HCT116 (cell line): ENCODE measurements around the gene ARHGAP31. TPM values are rescaled to one million over a fixed set of nuclear protein-coding genes. Genes with fewer than 3 reads are reported as not detected.

Source experiments
- ATAC-seq: fragments of 200-7000 bp; cut with Tn5 transposase; 2 replicates; pipeline ENCODE4 v1.9.1; 2020; ENCODE audit warnings: mild to moderate bottlenecking, moderate library complexity
- BruUV-seq: library from RNA; stranded (reverse); fragments of 400-500 nt; replicated peaks from 2 replicates; lab custom pipeline; 2021; lab: Mats Ljungman, UMichigan
- CTCF ChIA-PET: fragments of 300-600 bp; sonication (Branson Sonifier 250); formaldehyde crosslinking; loops from one replicate; lab custom pipeline; 2021; ENCODE audit warnings: antibody characterized with exemption; lab: Charles Lee
- POLR2A ChIA-PET: fragments of 300-600, 350-600 bp; sonication (Branson Sonifier 250); formaldehyde crosslinking; loops from one replicate; lab custom pipeline; 2021; ENCODE audit warnings: antibody characterized with exemption; lab: Charles Lee
- RAD21 ChIA-PET, 2 experiments: fragments of 300-600 bp; sonication (Branson Sonifier 250); formaldehyde crosslinking; loops; one replicate each; lab custom pipeline; 2023; ENCODE audit warnings: low total read pairs in 2 of 2; ENCODE audit not compliant: uncharacterized antibody in 2 of 2, unreplicated experiment in 2 of 2, low non-redundant PET in 1 of 2; lab: Charles Lee
- DNase-seq: peaks from one replicate; pipeline ENCODE4 v3.0.0-alpha.2; 2010; ENCODE audit warnings: low read depth, low spot score
- H2AFZ ChIP-seq: fragments of 200-600 bp; shearing (Covaris generic), sonication (generic); 2 replicates; pipeline ENCODE4 v1.6.1; 2017; ENCODE audit warnings: low read depth, mixed run types, mixed read lengths, antibody characterized with exemption, low read length; ENCODE audit not compliant: poor library complexity, severe bottlenecking
- H3K27ac ChIP-seq: 2 replicates; pipeline ENCODE4 v1.5.1; 2012; ENCODE audit warnings: low read depth, low read length
- H3K27me3 ChIP-seq: fragments of 200-600 bp; sonication (generic); 2 replicates; pipeline ENCODE4 v1.6.1; 2016; ENCODE audit warnings: mixed run types, low read length, mixed read lengths; ENCODE audit not compliant: insufficient read depth
- H3K36me3 ChIP-seq, 2 experiments: fragments of 200-500 bp in 1 of 2; fragments of 200-600 bp in 1 of 2; sonication (Bioruptor generic) in 1 of 2; sonication (generic) in 1 of 2; 2 replicates each; pipeline versions ENCODE4 v1.5.1 to v1.6.1; 2014 to 2016; ENCODE audit warnings: low read length in 2 of 2, inconsistent platforms in 1 of 2, mixed read lengths in 1 of 2, mixed run types in 1 of 2; ENCODE audit not compliant: insufficient read depth in 2 of 2, control insufficient read depth in 1 of 2
- H3K4me1 ChIP-seq, 2 experiments: fragments of 200-600 bp in 1 of 2; sonication (generic) in 1 of 2; 2 replicates each; pipeline versions ENCODE4 v1.5.1 to v1.6.1; 2012 to 2017; ENCODE audit warnings: low read length in 2 of 2, inconsistent platforms in 1 of 2, mild to moderate bottlenecking in 1 of 2, mixed read lengths in 1 of 2, mixed run types in 1 of 2, moderate library complexity in 1 of 2; ENCODE audit not compliant: insufficient read depth in 2 of 2, control insufficient read depth in 1 of 2
- H3K4me2 ChIP-seq: fragments of 200-600 bp; sonication (generic); 2 replicates; pipeline ENCODE4 v1.6.1; 2017; ENCODE audit warnings: mixed run types, low read length, mixed read lengths
- H3K4me3 ChIP-seq, 2 experiments: fragments of 200-600 bp in 1 of 2; sonication (generic) in 1 of 2; replicated peaks in 1 of 2; 2 replicates each; pipeline ENCODE4 v1.5.1; 2011 to 2016; ENCODE audit warnings: low read length in 2 of 2, control low read depth in 1 of 2, low read depth in 1 of 2, mild to moderate bottlenecking in 1 of 2, mixed read lengths in 1 of 2, mixed run types in 1 of 2
- H3K79me2 ChIP-seq: fragments of 200-600 bp; sonication (generic); 2 replicates; pipeline ENCODE4 v1.6.1; 2017; ENCODE audit warnings: mild to moderate bottlenecking, mixed run types, low read length, moderate library complexity, mixed read lengths; ENCODE audit not compliant: insufficient read depth
- H3K9ac ChIP-seq: fragments of 200-600 bp; sonication (generic); 2 replicates; pipeline ENCODE4 v1.6.1; 2016; ENCODE audit warnings: low read length, mixed read lengths
- H3K9me2 ChIP-seq: fragments of 200-600 bp; sonication (generic), shearing (Covaris generic); 2 replicates; pipeline ENCODE4 v1.6.1; 2017; ENCODE audit warnings: mixed run types, mild to moderate bottlenecking, moderate library complexity; ENCODE audit not compliant: insufficient read depth
- H3K9me3 ChIP-seq, 2 experiments: fragments of 200-500 bp in 1 of 2; fragments of 200-600 bp in 1 of 2; sonication (Bioruptor generic) in 1 of 2; sonication (generic) in 1 of 2; 2 replicates each; pipeline ENCODE4 v1.6.1; 2014 to 2017; ENCODE audit warnings: low read length in 2 of 2, mixed read lengths in 2 of 2, inconsistent platforms in 1 of 2, low read depth in 1 of 2, mild to moderate bottlenecking in 1 of 2, mixed run types in 1 of 2, moderate library complexity in 1 of 2; ENCODE audit not compliant: control insufficient read depth in 1 of 2, insufficient read depth in 1 of 2
- H4K20me1 ChIP-seq: fragments of 200-600 bp; sonication (generic), shearing (Covaris generic); 2 replicates; pipeline ENCODE4 v1.6.1; 2017; ENCODE audit warnings: mixed run types, mild to moderate bottlenecking, moderate library complexity; ENCODE audit not compliant: insufficient read depth
- CEBPB ChIP-seq: IDR thresholded peaks from 2 replicates; pipeline ENCODE4 v1.6.1; 2012; ENCODE audit warnings: low read depth
- EGR1 ChIP-seq: IDR thresholded peaks from 2 replicates; pipeline ENCODE4 v1.6.1; 2012; ENCODE audit warnings: low read depth
- ELF1 ChIP-seq: IDR thresholded peaks from 2 replicates; pipeline ENCODE4 v1.6.1; 2012; ENCODE audit warnings: low read depth, borderline replicate concordance
- EZH2 ChIP-seq: fragments of 200-600 bp; sonication (generic); IDR thresholded peaks from 2 replicates; pipeline ENCODE4 v1.6.1; 2017; ENCODE audit warnings: antibody characterized with exemption, mixed run types
- EZH2phosphoT487 ChIP-seq: fragments of 200-600 bp; IDR thresholded peaks from 2 replicates; pipeline ENCODE4 v1.6.1; 2018; ENCODE audit warnings: antibody characterized with exemption, borderline replicate concordance
- FOSL1 ChIP-seq: IDR thresholded peaks from 2 replicates; pipeline ENCODE4 v1.6.1; 2012; ENCODE audit warnings: low read depth
- JUND ChIP-seq: IDR thresholded peaks from 2 replicates; pipeline ENCODE4 v1.6.1; 2012
- POLR2A ChIP-seq: IDR thresholded peaks from 2 replicates; pipeline ENCODE4 v1.7.0; 2011; ENCODE audit warnings: borderline replicate concordance; ENCODE audit not compliant: insufficient read depth, insufficient read length; ENCODE audit errors: extremely low read depth
- RAD21 ChIP-seq: IDR thresholded peaks from 2 replicates; pipeline ENCODE4 v1.6.1; 2012; ENCODE audit warnings: low read depth, mild to moderate bottlenecking
- SIN3A ChIP-seq: IDR thresholded peaks from 2 replicates; pipeline ENCODE4 v1.6.1; 2012; ENCODE audit warnings: low read depth
- SP1 ChIP-seq: IDR thresholded peaks from 2 replicates; pipeline ENCODE4 v1.6.1; 2012; ENCODE audit warnings: low read depth
- SRF ChIP-seq: IDR thresholded peaks from 2 replicates; pipeline ENCODE4 v1.6.1; 2012; ENCODE audit warnings: low read depth
- TCF7L2 ChIP-seq: IDR thresholded peaks from 2 replicates; pipeline ENCODE4 v1.7.0; 2011; ENCODE audit warnings: borderline replicate concordance, inconsistent platforms; ENCODE audit not compliant: insufficient read depth, insufficient read length; ENCODE audit errors: extremely low read depth
- ZNF274 ChIP-seq: fragments of 200-500 bp; sonication (Bioruptor generic); IDR thresholded peaks from 2 replicates; pipeline ENCODE4 v1.6.1; 2014; ENCODE audit warnings: mild to moderate bottlenecking, low read depth, low read length, inconsistent platforms
- intact Hi-C: fragments of 100-400 bp; cut with micrococcal nuclease; formaldehyde crosslinking; loops from 2 replicates; pipeline ENCODE4 v1.10.0; 2022
- total RNA-seq: library from RNA; stranded (reverse); gene quantifications from one replicate; pipeline ENCODE4 v1.2.1, GENCODE V29; 2021; ENCODE audit not compliant: unreplicated experiment
- TF ChIP-seq, protein P1 (sequence below): IDR thresholded peaks from 2 replicates; pipeline ENCODE4 v1.6.1; 2011; ENCODE audit warnings: mild to moderate bottlenecking, low read length, moderate library complexity; ENCODE audit not compliant: insufficient replicate concordance; ENCODE audit errors: extremely low read depth
- TF ChIP-seq, protein P2 (sequence below): IDR thresholded peaks from 2 replicates; pipeline ENCODE4 v1.6.1; 2012
- TF ChIP-seq, protein P3 (sequence below): IDR thresholded peaks from 2 replicates; pipeline ENCODE4 v1.6.1; 2012
- TF ChIP-seq, protein P4 (sequence below), 3 experiments: fragments of 200-600 bp in 1 of 3; sonication (generic) in 1 of 3; IDR thresholded peaks in 2 of 3; conservative IDR thresholded peaks in 1 of 3; 2 replicates each; pipeline ENCODE4 v1.5.1; 2012 to 2017; ENCODE audit warnings: low read depth in 2 of 3, low read length in 2 of 3, antibody characterized with exemption in 1 of 3, borderline replicate concordance in 1 of 3, control low read depth in 1 of 3, mild to moderate bottlenecking in 1 of 3, mixed read lengths in 1 of 3, mixed run types in 1 of 3, moderate library complexity in 1 of 3; ENCODE audit not compliant: insufficient read depth in 1 of 3

Gene ARHGAP31
- total RNA-seq, 1 experiment from 2014 or later = 0.93 TPM

DNA sequence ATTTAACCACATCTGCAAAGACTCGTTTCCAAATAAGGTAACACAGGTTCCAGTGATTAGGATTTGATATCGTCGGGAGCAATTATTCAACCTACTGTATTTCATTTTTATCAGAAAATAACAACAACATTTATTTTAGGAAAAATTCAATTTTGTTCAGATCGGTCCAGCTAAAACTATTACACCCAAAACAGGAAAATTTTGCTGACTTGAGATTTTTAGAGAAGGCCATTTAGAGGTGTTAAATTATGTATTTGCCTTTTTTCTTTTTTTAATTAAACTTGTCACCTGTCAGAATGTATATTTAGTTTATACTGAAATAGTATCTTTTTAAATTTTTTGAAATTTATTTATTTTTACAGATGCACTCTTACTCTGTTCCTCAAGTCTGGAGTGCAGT is 81.3 kb downstream of the ARHGAP31 start (continued):
- TF ChIP-seq, protein P1, sequence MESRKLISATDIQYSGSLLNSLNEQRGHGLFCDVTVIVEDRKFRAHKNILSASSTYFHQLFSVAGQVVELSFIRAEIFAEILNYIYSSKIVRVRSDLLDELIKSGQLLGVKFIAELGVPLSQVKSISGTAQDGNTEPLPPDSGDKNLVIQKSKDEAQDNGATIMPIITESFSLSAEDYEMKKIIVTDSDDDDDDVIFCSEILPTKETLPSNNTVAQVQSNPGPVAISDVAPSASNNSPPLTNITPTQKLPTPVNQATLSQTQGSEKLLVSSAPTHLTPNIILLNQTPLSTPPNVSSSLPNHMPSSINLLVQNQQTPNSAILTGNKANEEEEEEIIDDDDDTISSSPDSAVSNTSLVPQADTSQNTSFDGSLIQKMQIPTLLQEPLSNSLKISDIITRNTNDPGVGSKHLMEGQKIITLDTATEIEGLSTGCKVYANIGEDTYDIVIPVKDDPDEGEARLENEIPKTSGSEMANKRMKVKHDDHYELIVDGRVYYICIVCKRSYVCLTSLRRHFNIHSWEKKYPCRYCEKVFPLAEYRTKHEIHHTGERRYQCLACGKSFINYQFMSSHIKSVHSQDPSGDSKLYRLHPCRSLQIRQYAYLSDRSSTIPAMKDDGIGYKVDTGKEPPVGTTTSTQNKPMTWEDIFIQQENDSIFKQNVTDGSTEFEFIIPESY = no peak
- no peak for TF ChIP-seq RAD21

DNA sequence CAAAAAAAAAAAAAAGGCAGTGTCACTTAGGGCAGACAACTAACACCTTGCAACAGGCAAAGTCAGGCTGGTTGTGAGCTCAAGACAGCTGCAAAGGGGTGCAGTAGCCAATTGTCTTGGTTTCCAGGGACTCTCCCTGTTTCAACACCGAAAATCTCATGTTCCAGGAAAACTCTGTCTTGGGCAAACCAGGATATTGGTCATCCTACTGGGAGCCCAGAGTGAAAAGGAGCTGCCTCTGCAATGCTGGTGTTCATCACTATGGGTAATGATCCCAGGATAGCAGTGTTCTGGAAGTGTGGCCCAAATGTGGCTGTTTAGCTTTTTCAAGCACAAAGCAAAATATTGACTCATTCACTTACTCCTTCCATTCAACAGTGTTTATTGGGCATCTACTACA is 82.6 kb downstream of the ARHGAP31 start:
- ChIA-PET POLR2A (no interaction called here), CTCF (no interaction called here), RAD21 (no interaction called here)
- no TSS peak for BruUV-seq
- Histone ChIP-seq H4K20me1 (no peaks in the 10 kb centered on the region), H3K27me3 (no peaks in the 10 kb centered on the region), H3K36me3 (no peaks in the 10 kb centered on the region), H3K79me2 (no peaks in the 10 kb centered on the region), H2AFZ (no peak overlapping the region), H3K4me2 (no peak overlapping the region), H3K4me3 (no peak overlapping the region), H3K4me1 (no peaks in the 10 kb centered on the region), H3K9me2 (no peaks in the 10 kb centered on the region), H3K9ac (no peak overlapping the region), H3K27ac (no peak overlapping the region), H3K9me3 (no peaks in the 10 kb centered on the region)
- no peak for ATAC-seq
- intact Hi-C loops = no loop called here
- no peak for DNase-seq
- TF ChIP-seq, protein P2, sequence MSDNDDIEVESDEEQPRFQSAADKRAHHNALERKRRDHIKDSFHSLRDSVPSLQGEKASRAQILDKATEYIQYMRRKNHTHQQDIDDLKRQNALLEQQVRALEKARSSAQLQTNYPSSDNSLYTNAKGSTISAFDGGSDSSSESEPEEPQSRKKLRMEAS = no peak
- TF ChIP-seq CEBPB (no peak), EZH2 (no peak), FOSL1 (no peak), ZNF274 (no peak), TCF7L2 (no peak), SP1 (no peak), POLR2A (no peak), RAD21 (no peak), EGR1 (no peak), SIN3A (no peak), JUND (no peak), EZH2phosphoT487 (no peak), SRF (no peak), ELF1 (no peak)
- TF ChIP-seq, protein P3, sequence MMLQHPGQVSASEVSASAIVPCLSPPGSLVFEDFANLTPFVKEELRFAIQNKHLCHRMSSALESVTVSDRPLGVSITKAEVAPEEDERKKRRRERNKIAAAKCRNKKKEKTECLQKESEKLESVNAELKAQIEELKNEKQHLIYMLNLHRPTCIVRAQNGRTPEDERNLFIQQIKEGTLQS = no peak
- TF ChIP-seq, protein P1 = no peak
- TF ChIP-seq, protein P4, sequence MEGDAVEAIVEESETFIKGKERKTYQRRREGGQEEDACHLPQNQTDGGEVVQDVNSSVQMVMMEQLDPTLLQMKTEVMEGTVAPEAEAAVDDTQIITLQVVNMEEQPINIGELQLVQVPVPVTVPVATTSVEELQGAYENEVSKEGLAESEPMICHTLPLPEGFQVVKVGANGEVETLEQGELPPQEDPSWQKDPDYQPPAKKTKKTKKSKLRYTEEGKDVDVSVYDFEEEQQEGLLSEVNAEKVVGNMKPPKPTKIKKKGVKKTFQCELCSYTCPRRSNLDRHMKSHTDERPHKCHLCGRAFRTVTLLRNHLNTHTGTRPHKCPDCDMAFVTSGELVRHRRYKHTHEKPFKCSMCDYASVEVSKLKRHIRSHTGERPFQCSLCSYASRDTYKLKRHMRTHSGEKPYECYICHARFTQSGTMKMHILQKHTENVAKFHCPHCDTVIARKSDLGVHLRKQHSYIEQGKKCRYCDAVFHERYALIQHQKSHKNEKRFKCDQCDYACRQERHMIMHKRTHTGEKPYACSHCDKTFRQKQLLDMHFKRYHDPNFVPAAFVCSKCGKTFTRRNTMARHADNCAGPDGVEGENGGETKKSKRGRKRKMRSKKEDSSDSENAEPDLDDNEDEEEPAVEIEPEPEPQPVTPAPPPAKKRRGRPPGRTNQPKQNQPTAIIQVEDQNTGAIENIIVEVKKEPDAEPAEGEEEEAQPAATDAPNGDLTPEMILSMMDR (IDR thresholded peaks at IDR 0.05 in 2 of 3, conservative IDR thresholded peaks at IDR 0.05 in 1 of 3; ENCODE audit: borderline replicate concordance in 1 of 3, insufficient read depth in 1 of 3, low read depth in 2 of 3, low read length in 2 of 3) = no peak
